Measurements from ENCODE around the gene SLC39A8.

Gene SLC39A8

GRCh38 chr4:102308032-102308799, 37.1 kb downstream of the SLC39A8 start:
- H3K4me3 ChIP-seq (ENCODE audit: insufficient read depth, low read depth, low read length, poor library complexity, severe bottlenecking): no peak overlapping the region
- no peaks in the 10 kb centered on the region for H3K27me3 ChIP-seq (replicated peaks; ENCODE audit: control insufficient read depth, insufficient read depth, low read length, poor library complexity, severe bottlenecking)
- H3K36me3 ChIP-seq (ENCODE audit: control insufficient read depth, insufficient read depth, low read length): no peaks in the 10 kb centered on the region
- no peaks in the 10 kb centered on the region for H3K9me3 ChIP-seq (ENCODE audit: control insufficient read depth, low read length)
- DNase-seq: no peak
- no peaks in the 10 kb centered on the region for H3K4me1 ChIP-seq (ENCODE audit: control insufficient read depth, insufficient read depth, low read length, poor library complexity, severe bottlenecking)
- no peak overlapping the region for H3K27ac ChIP-seq (ENCODE audit: insufficient read depth, low read length, poor library complexity, severe bottlenecking)

GRCh38 chr4:102305666-102306065, 39.6 kb downstream of the SLC39A8 start:
- H3K4me3 ChIP-seq (ENCODE audit: insufficient read depth, low read depth, low read length, poor library complexity, severe bottlenecking): no peak overlapping the region
- DNase-seq: no peak
- H3K4me1 ChIP-seq (ENCODE audit: control insufficient read depth, insufficient read depth, low read length, poor library complexity, severe bottlenecking): no peaks in the 10 kb centered on the region
- H3K27me3 ChIP-seq (replicated peaks; ENCODE audit: control insufficient read depth, insufficient read depth, low read length, poor library complexity, severe bottlenecking): no peaks in the 10 kb centered on the region
- H3K9me3 ChIP-seq (ENCODE audit: control insufficient read depth, low read length): no peaks in the 10 kb centered on the region
- H3K36me3 ChIP-seq (ENCODE audit: control insufficient read depth, insufficient read depth, low read length): no peaks in the 10 kb centered on the region
- no peak overlapping the region for H3K27ac ChIP-seq (ENCODE audit: insufficient read depth, low read length, poor library complexity, severe bottlenecking)

GRCh38 chr4:102302762-102303161, 42.5 kb downstream of the SLC39A8 start:
- Histone ChIP-seq H3K36me3 (ENCODE audit: control insufficient read depth, insufficient read depth, low read length) (peaks cover 2% of the 10 kb centered on the region), H3K9me3 (ENCODE audit: control insufficient read depth, low read length) (no peaks in the 10 kb centered on the region), H3K4me3 (ENCODE audit: insufficient read depth, low read depth, low read length, poor library complexity, severe bottlenecking) (no peak overlapping the region), H3K27ac (ENCODE audit: insufficient read depth, low read length, poor library complexity, severe bottlenecking) (no peak overlapping the region), H3K4me1 (ENCODE audit: control insufficient read depth, insufficient read depth, low read length, poor library complexity, severe bottlenecking) (no peaks in the 10 kb centered on the region), H3K27me3 (replicated peaks; ENCODE audit: control insufficient read depth, insufficient read depth, low read length, poor library complexity, severe bottlenecking) (no peaks in the 10 kb centered on the region)
- no peak for DNase-seq

GRCh38 chr4:102301167-102301566, 44.1 kb downstream of the SLC39A8 start:
- H3K4me3 ChIP-seq (ENCODE audit: insufficient read depth, low read depth, low read length, poor library complexity, severe bottlenecking): no peak overlapping the region
- H3K9me3 ChIP-seq (ENCODE audit: control insufficient read depth, low read length): no peaks in the 10 kb centered on the region
- H3K27me3 ChIP-seq (replicated peaks; ENCODE audit: control insufficient read depth, insufficient read depth, low read length, poor library complexity, severe bottlenecking): no peaks in the 10 kb centered on the region
- no peaks in the 10 kb centered on the region for H3K4me1 ChIP-seq (ENCODE audit: control insufficient read depth, insufficient read depth, low read length, poor library complexity, severe bottlenecking)
- no peak for DNase-seq
- H3K36me3 ChIP-seq (ENCODE audit: control insufficient read depth, insufficient read depth, low read length): peaks cover 13% of the 10 kb centered on the region
- no peak overlapping the region for H3K27ac ChIP-seq (ENCODE audit: insufficient read depth, low read length, poor library complexity, severe bottlenecking)

- Histone ChIP-seq H3K27ac (ENCODE audit: insufficient read depth, low read length, poor library complexity, severe bottlenecking) (no peak overlapping the region), H3K4me1 (ENCODE audit: control insufficient read depth, insufficient read depth, low read length, poor library complexity, severe bottlenecking) (no peaks in the 10 kb centered on the region), H3K9me3 (ENCODE audit: control insufficient read depth, low read length) (no peaks in the 10 kb centered on the region), H3K27me3 (replicated peaks; ENCODE audit: control insufficient read depth, insufficient read depth, low read length, poor library complexity, severe bottlenecking) (no peaks in the 10 kb centered on the region), H3K36me3 (ENCODE audit: control insufficient read depth, insufficient read depth, low read length) (peaks cover 19% of the 10 kb centered on the region), H3K4me3 (ENCODE audit: insufficient read depth, low read depth, low read length, poor library complexity, severe bottlenecking) (no peak overlapping the region)
- no peak for DNase-seq
These were observed 45.8 kb downstream of the SLC39A8 start for GRCh38 chr4:102299354-102300107.

GRCh38 chr4:102298716-102299115, 46.6 kb downstream of the SLC39A8 start:
- Histone ChIP-seq H3K9me3 (ENCODE audit: control insufficient read depth, low read length) (no peaks in the 10 kb centered on the region), H3K27me3 (replicated peaks; ENCODE audit: control insufficient read depth, insufficient read depth, low read length, poor library complexity, severe bottlenecking) (no peaks in the 10 kb centered on the region), H3K4me1 (ENCODE audit: control insufficient read depth, insufficient read depth, low read length, poor library complexity, severe bottlenecking) (no peaks in the 10 kb centered on the region), H3K27ac (ENCODE audit: insufficient read depth, low read length, poor library complexity, severe bottlenecking) (no peak overlapping the region), H3K36me3 (ENCODE audit: control insufficient read depth, insufficient read depth, low read length) (peaks cover 19% of the 10 kb centered on the region), H3K4me3 (ENCODE audit: insufficient read depth, low read depth, low read length, poor library complexity, severe bottlenecking) (no peak overlapping the region)
- no peak for DNase-seq

GRCh38 chr4:102295153-102295862, 50.0 kb downstream of the SLC39A8 start:
- Histone ChIP-seq H3K9me3 (ENCODE audit: control insufficient read depth, low read length) (no peaks in the 10 kb centered on the region), H3K4me1 (ENCODE audit: control insufficient read depth, insufficient read depth, low read length, poor library complexity, severe bottlenecking) (no peaks in the 10 kb centered on the region), H3K4me3 (ENCODE audit: insufficient read depth, low read depth, low read length, poor library complexity, severe bottlenecking) (no peak overlapping the region), H3K27me3 (replicated peaks; ENCODE audit: control insufficient read depth, insufficient read depth, low read length, poor library complexity, severe bottlenecking) (no peaks in the 10 kb centered on the region), H3K36me3 (ENCODE audit: control insufficient read depth, insufficient read depth, low read length) (peaks cover 19% of the 10 kb centered on the region), H3K27ac (ENCODE audit: insufficient read depth, low read length, poor library complexity, severe bottlenecking) (no peak overlapping the region)
- no peak for DNase-seq

- Histone ChIP-seq H3K4me3 (ENCODE audit: insufficient read depth, low read depth, low read length, poor library complexity, severe bottlenecking) (no peak overlapping the region), H3K27ac (ENCODE audit: insufficient read depth, low read length, poor library complexity, severe bottlenecking) (no peak overlapping the region), H3K9me3 (ENCODE audit: control insufficient read depth, low read length) (no peaks in the 10 kb centered on the region), H3K4me1 (ENCODE audit: control insufficient read depth, insufficient read depth, low read length, poor library complexity, severe bottlenecking) (no peaks in the 10 kb centered on the region), H3K36me3 (ENCODE audit: control insufficient read depth, insufficient read depth, low read length) (no peaks in the 10 kb centered on the region), H3K27me3 (replicated peaks; ENCODE audit: control insufficient read depth, insufficient read depth, low read length, poor library complexity, severe bottlenecking) (no peaks in the 10 kb centered on the region)
- no peak for DNase-seq
These were observed 56.8 kb downstream of the SLC39A8 start for GRCh38 chr4:102288497-102288896.

GRCh38 chr4:102285831-102286230, 59.5 kb downstream of the SLC39A8 start:
- DNase-seq: no peak
- Histone ChIP-seq H3K36me3 (ENCODE audit: control insufficient read depth, insufficient read depth, low read length) (no peaks in the 10 kb centered on the region), H3K4me1 (ENCODE audit: control insufficient read depth, insufficient read depth, low read length, poor library complexity, severe bottlenecking) (no peaks in the 10 kb centered on the region), H3K4me3 (ENCODE audit: insufficient read depth, low read depth, low read length, poor library complexity, severe bottlenecking) (no peak overlapping the region), H3K9me3 (ENCODE audit: control insufficient read depth, low read length) (no peaks in the 10 kb centered on the region), H3K27me3 (replicated peaks; ENCODE audit: control insufficient read depth, insufficient read depth, low read length, poor library complexity, severe bottlenecking) (no peaks in the 10 kb centered on the region), H3K27ac (ENCODE audit: insufficient read depth, low read length, poor library complexity, severe bottlenecking) (no peak overlapping the region)

All from effector memory CD4-positive, alpha-beta T cell (primary cell).